A673 (cell line): Measurements from ENCODE around the gene POU2F3.

ENCODE experiments used
- CTCF ChIP-seq: fragments of 300-800, 200-600 bp; sonication (generic); conservative IDR thresholded peaks from 2 replicates; pipeline ENCODE4 v1.5.1; 2017; ENCODE audit warnings: low read depth, mild to moderate bottlenecking, antibody characterized with exemption, low read length, moderate library complexity, mixed read lengths
- EZH2 ChIP-seq: fragments of 200-600 bp; sonication (generic); IDR thresholded peaks from 2 replicates; pipeline ENCODE4 v1.6.1; 2017; ENCODE audit warnings: borderline replicate concordance, low read depth, mild to moderate bottlenecking, mixed read lengths, antibody characterized with exemption, low read length; ENCODE audit not compliant: poor library complexity, severe bottlenecking

GRCh38 chr11:120244476-120245365 is 4.8 kb downstream of the POU2F3 start:
- no peak for TF ChIP-seq CTCF
- no peak for TF ChIP-seq EZH2
